HG03460 (cell line): Measurements from ENCODE around the gene ALX3.
"Not testable (repeated sequence)": the region's sequence is repeated elsewhere in the genome, so short reads cannot be mapped to it uniquely, and the experiment has no call there.

Experiments
- ATAC-seq: cut with Tn5 transposase; IDR thresholded peaks from one replicate; pipeline ENCODE4 v1.9.1; 2021; ENCODE audit not compliant: unreplicated experiment

The ALX3 gene

GRCh38 chr1:110089561-110090275, 19.2 kb upstream of the ALX3 start:
- ATAC-seq: no peak

GRCh38 chr1:110088739-110089316, 18.4 kb upstream of the ALX3 start:
- ATAC-seq: no peak

- peak; percentile 72 for ATAC-seq
These were observed 17.6 kb upstream of the ALX3 start for GRCh38 chr1:110087812-110088738.

- no peak for ATAC-seq
These were observed 16.5 kb upstream of the ALX3 start for GRCh38 chr1:110086961-110087360.

- no peak for ATAC-seq
These were observed 15.2 kb upstream of the ALX3 start for GRCh38 chr1:110085671-110086070.

GRCh38 chr1:110084227-110085078, 14.0 kb upstream of the ALX3 start:
- no peak for ATAC-seq

GRCh38 chr1:110083866-110084226, 13.4 kb upstream of the ALX3 start:
- no peak for ATAC-seq

- no peak for ATAC-seq
These were observed 12.8 kb upstream of the ALX3 start for GRCh38 chr1:110083061-110083865.

GRCh38 chr1:110082477-110082876, 12.0 kb upstream of the ALX3 start:
- no peak for ATAC-seq

GRCh38 chr1:110081061-110081460, 10.6 kb upstream of the ALX3 start:
- no peak for ATAC-seq

- ATAC-seq: not testable (repeated sequence)
These were observed 9.5 kb upstream of the ALX3 start for GRCh38 chr1:110079995-110080394.

GRCh38 chr1:110076789-110077500, 6.5 kb upstream of the ALX3 start:
- ATAC-seq: no peak

- ATAC-seq: no peak
These were observed 3.7 kb upstream of the ALX3 start for GRCh38 chr1:110074166-110074565.

- no peak for ATAC-seq
These were observed 196 bp downstream of the ALX3 start for GRCh38 chr1:110070282-110070669.

- ATAC-seq: no peak
These were observed 829 bp downstream of the ALX3 start for GRCh38 chr1:110069404-110070281.

GRCh38 chr1:110068646-110069403, 1.6 kb downstream of the ALX3 start:
- ATAC-seq: no peak

GRCh38 chr1:110067893-110068645, 2.4 kb downstream of the ALX3 start:
- no peak for ATAC-seq
